PFSK-1 (cell line): ENCODE measurements around the gene ALDH4A1.

ENCODE experiments used
- FOXP2 ChIP-seq: optimal IDR thresholded peaks from 2 replicates; pipeline ENCODE3; 2011; ENCODE audit warnings: borderline replicate concordance, control low read depth, inconsistent platforms; ENCODE audit not compliant: insufficient read depth; ENCODE audit errors: extremely low read length, extremely low read depth
- POLR2AphosphoS5 ChIP-seq: IDR thresholded peaks from 2 replicates; pipeline ENCODE4 v1.6.1; 2012; ENCODE audit warnings: low read depth, mild to moderate bottlenecking, control low read depth, low read length, moderate library complexity
- SIN3A ChIP-seq: IDR thresholded peaks from 2 replicates; pipeline ENCODE4 v1.6.1; 2012; ENCODE audit warnings: mild to moderate bottlenecking, low read length, moderate library complexity, borderline replicate concordance; ENCODE audit not compliant: insufficient read depth
- TAF1 ChIP-seq: IDR thresholded peaks from 2 replicates; pipeline ENCODE4 v1.6.1; 2012; ENCODE audit warnings: low read length, control low read depth, borderline replicate concordance; ENCODE audit not compliant: insufficient read depth
- TF ChIP-seq, protein P1 (sequence below), 2 experiments: IDR thresholded peaks; 2 replicates each; pipeline versions ENCODE4 v1.6.1 to v1.8.0; 2011 to 2012; ENCODE audit warnings: low read depth in 2 of 2, low read length in 2 of 2, control low read depth in 1 of 2, inconsistent platforms in 1 of 2, mild to moderate bottlenecking in 1 of 2, moderate library complexity in 1 of 2; ENCODE audit not compliant: insufficient read depth in 1 of 2

Gene ALDH4A1

DNA sequence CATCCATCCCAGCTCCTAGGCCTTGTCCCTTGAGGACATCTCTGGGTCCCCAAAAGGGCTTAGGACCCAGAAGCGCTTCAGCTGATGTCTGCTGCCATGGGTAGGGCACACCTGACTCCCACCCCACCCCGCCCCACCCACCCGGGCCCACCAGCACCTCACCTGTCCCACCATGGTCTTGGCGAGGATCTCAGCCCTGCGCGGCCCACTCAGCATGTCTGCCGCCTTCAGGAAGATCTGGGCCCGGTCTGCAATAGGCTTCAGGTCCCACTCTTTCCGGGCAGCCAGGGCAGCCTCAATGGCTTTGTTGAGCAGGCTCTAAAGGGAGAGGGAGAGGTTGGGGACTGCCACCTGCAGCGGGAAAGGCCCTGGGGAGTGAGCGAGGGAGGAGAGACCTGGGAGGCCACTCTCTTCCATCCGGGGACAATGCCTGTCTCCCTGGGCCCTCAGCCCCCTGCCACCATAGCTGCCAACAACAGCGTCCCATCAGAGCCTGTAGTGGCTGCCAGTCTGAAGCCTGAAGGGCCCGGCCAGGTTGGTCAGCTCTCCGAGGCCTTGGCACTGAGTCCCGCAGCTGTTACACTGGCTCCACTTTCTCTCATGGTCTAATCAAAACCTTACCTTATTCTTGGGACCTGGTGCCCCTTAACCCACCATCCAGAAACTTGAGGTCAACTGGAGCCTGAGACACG lies 16.9 kb downstream of the ALDH4A1 start:
- TF ChIP-seq SIN3A (no peak), FOXP2 (no peak), POLR2AphosphoS5 (no peak), TAF1 (no peak)
- TF ChIP-seq, protein P1, sequence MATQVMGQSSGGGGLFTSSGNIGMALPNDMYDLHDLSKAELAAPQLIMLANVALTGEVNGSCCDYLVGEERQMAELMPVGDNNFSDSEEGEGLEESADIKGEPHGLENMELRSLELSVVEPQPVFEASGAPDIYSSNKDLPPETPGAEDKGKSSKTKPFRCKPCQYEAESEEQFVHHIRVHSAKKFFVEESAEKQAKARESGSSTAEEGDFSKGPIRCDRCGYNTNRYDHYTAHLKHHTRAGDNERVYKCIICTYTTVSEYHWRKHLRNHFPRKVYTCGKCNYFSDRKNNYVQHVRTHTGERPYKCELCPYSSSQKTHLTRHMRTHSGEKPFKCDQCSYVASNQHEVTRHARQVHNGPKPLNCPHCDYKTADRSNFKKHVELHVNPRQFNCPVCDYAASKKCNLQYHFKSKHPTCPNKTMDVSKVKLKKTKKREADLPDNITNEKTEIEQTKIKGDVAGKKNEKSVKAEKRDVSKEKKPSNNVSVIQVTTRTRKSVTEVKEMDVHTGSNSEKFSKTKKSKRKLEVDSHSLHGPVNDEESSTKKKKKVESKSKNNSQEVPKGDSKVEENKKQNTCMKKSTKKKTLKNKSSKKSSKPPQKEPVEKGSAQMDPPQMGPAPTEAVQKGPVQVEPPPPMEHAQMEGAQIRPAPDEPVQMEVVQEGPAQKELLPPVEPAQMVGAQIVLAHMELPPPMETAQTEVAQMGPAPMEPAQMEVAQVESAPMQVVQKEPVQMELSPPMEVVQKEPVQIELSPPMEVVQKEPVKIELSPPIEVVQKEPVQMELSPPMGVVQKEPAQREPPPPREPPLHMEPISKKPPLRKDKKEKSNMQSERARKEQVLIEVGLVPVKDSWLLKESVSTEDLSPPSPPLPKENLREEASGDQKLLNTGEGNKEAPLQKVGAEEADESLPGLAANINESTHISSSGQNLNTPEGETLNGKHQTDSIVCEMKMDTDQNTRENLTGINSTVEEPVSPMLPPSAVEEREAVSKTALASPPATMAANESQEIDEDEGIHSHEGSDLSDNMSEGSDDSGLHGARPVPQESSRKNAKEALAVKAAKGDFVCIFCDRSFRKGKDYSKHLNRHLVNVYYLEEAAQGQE (IDR thresholded peaks at IDR 0.05; ENCODE audit: insufficient read depth in 1 of 2, low read depth in 2 of 2, low read length in 2 of 2) = no peak

DNA sequence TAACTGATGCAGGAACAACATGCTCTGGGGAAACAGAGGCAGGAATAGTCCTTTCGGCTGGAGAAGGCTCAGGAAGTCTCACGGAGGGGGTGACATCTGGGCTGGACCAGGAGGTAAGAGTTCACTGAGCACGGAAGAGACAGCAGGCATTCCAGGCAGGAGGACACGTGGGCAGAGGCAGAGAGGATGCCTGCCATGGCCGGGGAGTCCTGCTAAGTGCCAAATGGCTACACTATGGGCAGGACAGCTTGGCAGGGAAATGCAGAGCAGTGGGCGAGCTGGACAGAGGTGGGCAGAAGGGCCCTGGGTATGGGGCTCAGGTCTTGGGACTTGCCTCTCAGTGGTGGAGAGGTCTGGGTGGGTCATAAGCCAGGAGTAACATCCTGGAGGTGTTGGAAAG lies 17.6 kb downstream of the ALDH4A1 start:
- no peak for TF ChIP-seq SIN3A
- TF ChIP-seq POLR2AphosphoS5 = no peak
- TF ChIP-seq, protein P1 (IDR thresholded peaks at IDR 0.05; ENCODE audit: insufficient read depth in 1 of 2, low read depth in 2 of 2, low read length in 2 of 2) = no peak
- no peak for TF ChIP-seq FOXP2
- TF ChIP-seq TAF1 = no peak

DNA sequence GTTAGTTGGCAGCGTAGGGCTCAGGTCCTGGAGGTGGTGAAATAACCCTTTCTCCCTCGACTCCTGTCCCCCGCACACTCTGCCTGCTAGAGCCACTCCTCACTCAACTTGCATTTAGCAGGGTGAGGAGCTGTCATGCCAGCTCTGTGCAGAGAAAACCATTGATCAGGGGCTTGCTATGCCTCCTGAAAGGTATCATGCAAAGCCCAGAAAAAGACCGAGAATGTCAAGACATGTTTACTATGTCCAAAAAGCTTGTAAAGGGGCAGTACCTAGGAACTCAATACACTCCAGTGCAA lies 18.0 kb downstream of the ALDH4A1 start:
- TF ChIP-seq TAF1 (no peak), POLR2AphosphoS5 (no peak), SIN3A (no peak), FOXP2 (no peak)
- TF ChIP-seq, protein P1 (IDR thresholded peaks at IDR 0.05; ENCODE audit: insufficient read depth in 1 of 2, low read depth in 2 of 2, low read length in 2 of 2) = no peak

DNA sequence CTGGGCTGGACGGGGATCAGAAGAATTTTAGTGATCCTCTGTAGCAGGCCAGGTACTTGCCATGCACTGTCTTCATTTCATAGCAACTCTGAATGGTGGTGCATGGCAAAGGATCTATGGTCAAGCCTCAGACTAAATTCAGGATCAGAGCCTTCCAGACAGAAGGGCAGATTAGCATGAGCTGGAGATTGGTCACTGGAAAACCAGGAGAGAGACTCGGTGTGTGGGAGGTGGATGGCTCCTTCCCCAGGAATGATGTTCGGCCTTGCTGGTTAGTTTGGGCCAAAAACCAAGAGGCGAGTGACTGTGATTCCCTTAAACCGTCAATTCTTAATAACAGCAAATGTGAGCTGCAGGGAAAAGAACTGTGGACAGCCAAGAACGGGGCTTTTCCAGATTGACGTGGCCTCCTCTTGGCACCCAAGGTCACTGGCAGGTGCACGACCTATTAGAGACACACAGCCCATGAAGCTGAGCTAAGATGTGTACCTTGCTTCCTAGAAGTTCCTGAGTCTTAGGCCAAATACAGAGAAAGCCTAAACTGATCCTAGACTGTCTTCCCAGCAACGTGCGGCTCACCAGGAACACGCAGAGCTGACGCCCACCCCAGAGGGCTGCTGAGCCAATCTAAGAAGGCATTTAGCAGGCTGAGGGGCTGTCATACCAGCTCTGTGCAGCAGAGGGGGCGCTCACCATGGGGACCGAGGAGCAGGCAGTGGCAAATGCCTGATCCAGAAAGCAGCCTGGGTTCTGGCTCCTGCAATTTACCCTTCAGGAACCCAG lies 18.5 kb downstream of the ALDH4A1 start:
- no peak for TF ChIP-seq TAF1
- no peak for TF ChIP-seq FOXP2
- TF ChIP-seq, protein P1 (IDR thresholded peaks at IDR 0.05; ENCODE audit: insufficient read depth in 1 of 2, low read depth in 2 of 2, low read length in 2 of 2) = no peak
- no peak for TF ChIP-seq POLR2AphosphoS5

DNA sequence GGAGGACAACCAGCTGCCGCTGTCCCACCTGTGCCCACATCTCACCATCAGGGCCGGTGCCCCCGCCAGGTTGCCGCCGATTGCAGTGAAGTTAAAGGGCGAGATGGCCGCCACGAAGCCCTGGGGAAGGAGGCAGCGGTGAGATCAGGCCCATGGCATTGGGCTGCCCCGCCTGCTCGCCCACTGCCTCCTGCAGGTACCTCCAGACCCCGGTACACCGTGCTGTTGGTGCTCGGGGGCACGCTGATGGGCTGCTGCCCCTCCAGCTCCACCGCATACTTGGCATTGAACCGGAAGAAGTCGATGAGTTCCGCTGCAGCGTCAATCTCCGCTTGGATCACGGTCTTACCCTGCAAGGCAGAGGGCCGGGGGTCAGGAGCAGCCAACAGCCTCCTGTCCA lies 19.3 kb downstream of the ALDH4A1 start:
- TF ChIP-seq SIN3A (no peak), FOXP2 (no peak), TAF1 (no peak), POLR2AphosphoS5 (no peak)
- TF ChIP-seq, protein P1 (IDR thresholded peaks at IDR 0.05; ENCODE audit: insufficient read depth in 1 of 2, low read depth in 2 of 2, low read length in 2 of 2) = no peak
